ENCODE results near the gene SHOC2.
A peak's percentile ranks its signal among the peaks of the same experiment; 100 is the strongest.

Gene SHOC2

GRCh38 chr10:110876000-110876399, 43.4 kb upstream of the SHOC2 start:
- peak; percentile 15 for DNase-seq (ENCODE audit: low read depth)
- no peak overlapping the region for H3K4me3 ChIP-seq (ENCODE audit: low read depth, low read length)
- no peak for TF ChIP-seq CTCF (IDR thresholded peaks at IDR 0.05; ENCODE audit: insufficient read depth, low read depth, low read length, missing control alignments)

GRCh38 chr10:110876788-110877187, 42.6 kb upstream of the SHOC2 start:
- TF ChIP-seq CTCF (IDR thresholded peaks at IDR 0.05; ENCODE audit: insufficient read depth, low read depth, low read length, missing control alignments): no peak

GRCh38 chr10:110880012-110880411, 39.4 kb upstream of the SHOC2 start:
- DNase-seq (ENCODE audit: low read depth): no peak
- no peak overlapping the region for H3K4me3 ChIP-seq (ENCODE audit: low read depth, low read length)
- TF ChIP-seq CTCF (IDR thresholded peaks at IDR 0.05; ENCODE audit: insufficient read depth, low read depth, low read length, missing control alignments): no peak

More at GRCh38 chr10:110876788-110877187, 42.6 kb upstream of the SHOC2 start:
- DNase-seq (ENCODE audit: low read depth): no peak
- H3K4me3 ChIP-seq (ENCODE audit: low read depth, low read length): no peak overlapping the region

- no peak overlapping the region for H3K4me3 ChIP-seq (ENCODE audit: low read depth, low read length)
- TF ChIP-seq CTCF (IDR thresholded peaks at IDR 0.05; ENCODE audit: insufficient read depth, low read depth, low read length, missing control alignments): no peak
- DNase-seq (ENCODE audit: low read depth): no peak
These were observed 38.2 kb upstream of the SHOC2 start for GRCh38 chr10:110881247-110881646.

- no peak for TF ChIP-seq CTCF (IDR thresholded peaks at IDR 0.05; ENCODE audit: insufficient read depth, low read depth, low read length, missing control alignments)
- no peak overlapping the region for H3K4me3 ChIP-seq (ENCODE audit: low read depth, low read length)
- no peak for DNase-seq (ENCODE audit: low read depth)
These were observed 37.5 kb upstream of the SHOC2 start for GRCh38 chr10:110881905-110882304.

- no peak for TF ChIP-seq CTCF (IDR thresholded peaks at IDR 0.05; ENCODE audit: insufficient read depth, low read depth, low read length, missing control alignments)
- no peak for DNase-seq (ENCODE audit: low read depth)
- no peak overlapping the region for H3K4me3 ChIP-seq (ENCODE audit: low read depth, low read length)
These were observed 35.5 kb upstream of the SHOC2 start for GRCh38 chr10:110883924-110884323.

GRCh38 chr10:110885932-110886674, 33.3 kb upstream of the SHOC2 start:
- no peak for DNase-seq (ENCODE audit: low read depth)
- no peak for TF ChIP-seq CTCF (IDR thresholded peaks at IDR 0.05; ENCODE audit: insufficient read depth, low read depth, low read length, missing control alignments)
- no peak overlapping the region for H3K4me3 ChIP-seq (ENCODE audit: low read depth, low read length)

Data from GM12865 (cell line).